HepG2 (cell line): Measurements from ENCODE around the gene TRIO. TPM values are rescaled to one million over a fixed set of nuclear protein-coding genes. Genes with fewer than 3 reads are reported as not detected.

Source experiments
- ATAC-seq: fragments of 200-7000 bp; cut with Tn5 transposase; 3 replicates; pipeline ENCODE4 v1.9.1; 2020; ENCODE audit warnings: mild to moderate bottlenecking, moderate library complexity
- BruUV-seq: library from RNA; stranded (reverse); fragments of 400-500 nt; replicated peaks from 2 replicates; lab custom pipeline; 2021; lab: Mats Ljungman, UMichigan
- CTCF ChIA-PET: fragments of 300-600 bp; formaldehyde crosslinking; extraction: SDS; loops from one replicate; lab custom pipeline; 2021; ENCODE audit warnings: low total read pairs, inconsistent platforms, low intra/inter-chr PET ratio; lab: Yijun Ruan, JAX
- POLR2A ChIA-PET: fragments of 350-600 bp; sonication (Branson Sonifier 250); formaldehyde crosslinking; loops from one replicate; lab custom pipeline; 2020; ENCODE audit warnings: antibody characterized with exemption, inconsistent platforms; lab: Yijun Ruan, JAX
- DNase-seq: peaks from one replicate; pipeline ENCODE4 v3.0.0-alpha.2; 2015; ENCODE audit warnings: low spot score
- FAIRE-seq: peaks from 3 replicates; lab custom pipeline; 2011; peaks lifted over from hg19 to GRCh38; lab: Jason Lieb, UNC
- H2AFZ ChIP-seq: one replicate; pipeline ENCODE4 v1.6.1; 2011; ENCODE audit warnings: low read length, inconsistent platforms
- H3K27ac ChIP-seq: fragments of 300-600 bp; 3 replicates; pipeline ENCODE4 v1.8.0; 2011; ENCODE audit warnings: mixed run types, mild to moderate bottlenecking, mixed read lengths, low read length, inconsistent platforms; ENCODE audit not compliant: insufficient read depth; ENCODE audit errors: extremely low read length
- H3K27me3 ChIP-seq, 2 experiments: fragments of 200-600 bp in 1 of 2; 2 replicates in 1 of 2; 3 replicates in 1 of 2; pipeline versions ENCODE4 v1.6.0 to v1.8.0; 2011; ENCODE audit warnings: low read length in 2 of 2, mild to moderate bottlenecking in 2 of 2, moderate library complexity in 2 of 2, inconsistent platforms in 1 of 2; ENCODE audit not compliant: insufficient read depth in 2 of 2, control insufficient read depth in 1 of 2
- H3K36me3 ChIP-seq, 2 experiments: fragments of 200-600 bp in 1 of 2; replicated peaks in 1 of 2; 2 replicates in 1 of 2; 3 replicates in 1 of 2; pipeline versions ENCODE4 v1.5.1 to v1.8.0; 2011; ENCODE audit warnings: low read length in 2 of 2, inconsistent platforms in 1 of 2; ENCODE audit not compliant: insufficient read depth in 2 of 2, control insufficient read depth in 1 of 2
- H3K4me1 ChIP-seq: 2 replicates; pipeline ENCODE4 v1.5.1; 2012; ENCODE audit warnings: low read length, inconsistent platforms; ENCODE audit not compliant: insufficient read depth
- H3K4me2 ChIP-seq: 2 replicates; pipeline ENCODE4 v1.6.0; 2011; ENCODE audit warnings: low read depth, low read length, inconsistent platforms
- H3K4me3 ChIP-seq, 3 experiments: fragments of 200-600 bp in 1 of 3; sonication (generic), shearing (Covaris generic) in 1 of 3; replicated peaks in 1 of 3; 2 replicates each; pipeline ENCODE4 v1.5.1; 2011 to 2016; ENCODE audit warnings: low read length in 3 of 3, inconsistent platforms in 2 of 3, low read depth in 2 of 3, mild to moderate bottlenecking in 2 of 3, control low read depth in 1 of 3, mixed read lengths in 1 of 3; ENCODE audit not compliant: insufficient read depth in 1 of 3
- H3K79me2 ChIP-seq: one replicate; pipeline ENCODE4 v1.6.1; 2011; ENCODE audit warnings: low read length, inconsistent platforms; ENCODE audit not compliant: insufficient read depth
- H3K9ac ChIP-seq: 2 replicates; pipeline ENCODE4 v1.6.0; 2011; ENCODE audit warnings: mild to moderate bottlenecking, low read depth, low read length, inconsistent platforms; ENCODE audit not compliant: insufficient read depth
- H3K9me3 ChIP-seq: 2 replicates; pipeline ENCODE4 v1.5.1; 2012; ENCODE audit warnings: mild to moderate bottlenecking, low read length
- H4K20me1 ChIP-seq: 2 replicates; pipeline ENCODE4 v1.6.0; 2011; ENCODE audit warnings: inconsistent platforms, mild to moderate bottlenecking, low read length, moderate library complexity; ENCODE audit not compliant: insufficient read depth
- CEBPB ChIP-seq: IDR thresholded peaks from 2 replicates; pipeline ENCODE4 v1.6.1; 2011; ENCODE audit warnings: low read depth, low read length, improper control_type of control experiment, borderline replicate concordance
- ELF1 ChIP-seq: sonication (generic); formaldehyde crosslinking; IDR thresholded peaks from 2 replicates; pipeline ENCODE4 v1.4.0; 2020; ENCODE audit warnings: missing genetic modification reagents
- FOXC1 ChIP-seq: sonication (generic); formaldehyde crosslinking; IDR thresholded peaks from 2 replicates; pipeline ENCODE4 v1.8.0; 2022; ENCODE audit warnings: mild to moderate bottlenecking, missing genetic modification reagents, borderline replicate concordance
- FOXK1 ChIP-seq: sonication (generic); formaldehyde crosslinking; IDR thresholded peaks from 2 replicates; pipeline ENCODE4 v1.4.0; 2020; ENCODE audit warnings: low read depth, missing genetic modification reagents, borderline replicate concordance
- GABPA ChIP-seq, 2 experiments: IDR thresholded peaks; 2 replicates each; pipeline ENCODE4 v1.6.1; 2011 to 2016; ENCODE audit warnings: low read depth in 2 of 2, low read length in 1 of 2, missing biosample characterization in 1 of 2, missing genetic modification characterization in 1 of 2
- KMT2B ChIP-seq: IDR thresholded peaks from 2 replicates; pipeline ENCODE4 v1.6.1; 2016; ENCODE audit warnings: missing genetic modification reagents, missing compliant biosample characterization
- MATR3 ChIP-seq: sonication (generic); formaldehyde crosslinking; IDR thresholded peaks from 2 replicates; pipeline ENCODE4 v1.4.0; 2020; ENCODE audit warnings: missing genetic modification reagents
- PITX1 ChIP-seq: sonication (generic); formaldehyde crosslinking; IDR thresholded peaks from 2 replicates; pipeline ENCODE4 v1.5.1; 2020; ENCODE audit warnings: mild to moderate bottlenecking, missing genetic modification reagents
- SAP130 ChIP-seq: IDR thresholded peaks from 2 replicates; pipeline ENCODE4 v1.6.1; 2016; ENCODE audit warnings: low read depth
- SOX5 ChIP-seq: IDR thresholded peaks from 2 replicates; pipeline ENCODE4 v1.6.1; 2016; ENCODE audit warnings: borderline replicate concordance
- ZFP36L1 ChIP-seq: sonication (generic); formaldehyde crosslinking; IDR thresholded peaks from 2 replicates; pipeline ENCODE4 v1.8.0; 2022; ENCODE audit warnings: mild to moderate bottlenecking, missing genetic modification reagents, moderate library complexity
- ZMYM4 ChIP-seq: sonication (generic); formaldehyde crosslinking; IDR thresholded peaks from 2 replicates; pipeline ENCODE4 v1.8.1; 2023; ENCODE audit warnings: mild to moderate bottlenecking, missing genetic modification reagents
- ZNF292 ChIP-seq: sonication (generic); formaldehyde crosslinking; IDR thresholded peaks from 2 replicates; pipeline ENCODE4 v1.8.1; 2022; ENCODE audit warnings: mild to moderate bottlenecking, low read depth, missing genetic modification reagents, borderline replicate concordance
- WGBS: methylation state at CpG from one replicate; pipeline ENCODE4 v1.1.6; 2017; ENCODE audit warnings: low lambda C conversion rate; 5-methylcytosine and 5-hydroxymethylcytosine counted together
- in situ Hi-C: cut with HindIII; loops from 2 replicates; pipeline ENCODE4 v1.10.0; 2017; ENCODE audit warnings: low pct_unique_long_range_greater_than_20kb; ENCODE audit not compliant: extremely low pct_ligation_motif_present
- intact Hi-C: fragments of 100-400 bp; cut with micrococcal nuclease; formaldehyde crosslinking; loops from one replicate; pipeline ENCODE4 v1.10.0; 2022; ENCODE audit not compliant: unreplicated experiment
- polyA plus RNA-seq, 8 experiments: library from polyadenylated mRNA; depleted of rRNA in 3 of 8; stranded (reverse) in 7 of 8; unstranded in 1 of 8; fragments of >200 nt; fragmentation: Illumina TruSeq in 4 of 8; extraction: Trizol in 4 of 8; gene quantifications; 2 replicates each; pipeline versions ENCODE4 v1.2.1 to v1.2.3, GENCODE V29; 2011 to 2016; ENCODE audit warnings: low read depth in 4 of 8, missing spikeins in 1 of 8, mixed read lengths in 1 of 8; ENCODE audit not compliant: insufficient read depth in 1 of 8
- total RNA-seq, 5 experiments: library from RNA; depleted of rRNA; stranded (reverse); fragments of >200 nt; fragmentation: Illumina TruSeq; extraction: Trizol; gene quantifications; 2 replicates each; pipeline ENCODE4 v1.2.3, GENCODE V29; 2016; ENCODE audit warnings: low read depth in 1 of 5
- TF ChIP-seq, protein P1 (sequence below): sonication (generic); formaldehyde crosslinking; IDR thresholded peaks from 2 replicates; pipeline ENCODE4 v1.4.0; 2020; ENCODE audit warnings: missing genetic modification reagents
- TF ChIP-seq, protein P2 (sequence below): sonication (generic); formaldehyde crosslinking; IDR thresholded peaks from 2 replicates; pipeline ENCODE4 v1.5.0; 2020; ENCODE audit warnings: mild to moderate bottlenecking, missing genetic modification reagents, borderline replicate concordance
- TF ChIP-seq, protein P3 (sequence below): IDR thresholded peaks from 2 replicates; pipeline ENCODE4 v1.6.1; 2016; ENCODE audit warnings: low read depth

The TRIO gene
- total and polyA plus RNA-seq, 2 of the 13 experiments (the other 11 are each of a cell fraction or from before 2014, with no cell fraction given), result 45.2 to 45.9 TPM

DNA sequence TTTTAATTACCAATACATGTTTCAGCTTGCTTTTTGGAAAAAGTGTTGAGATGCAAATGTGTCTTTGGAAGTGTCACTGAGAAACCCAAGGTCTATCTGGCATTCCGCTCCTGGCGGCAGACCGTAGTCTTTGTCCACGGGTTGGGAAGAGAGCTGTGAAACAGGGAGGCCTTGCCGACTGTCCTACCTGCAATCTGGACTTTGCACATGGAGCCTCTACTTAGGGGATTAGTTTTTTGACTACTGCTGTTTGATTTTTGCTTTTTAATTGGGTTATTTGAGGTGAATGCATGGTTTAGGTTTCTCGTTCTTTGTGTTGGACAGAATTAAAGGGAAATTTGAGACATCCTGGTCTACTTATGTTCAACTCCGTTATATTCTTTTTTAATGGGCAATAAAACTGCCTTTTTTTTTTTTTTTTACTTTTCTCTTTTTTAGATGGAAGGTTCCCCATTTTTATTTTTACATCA is 25.7 kb downstream of the TRIO start:
- peak overlapping the region; percentile 60 for H3K27ac ChIP-seq
- POLR2A ChIA-PET, result interaction anchor here (0.8 to 1.8 kb wide), 7 partner anchors 12 to 45 kb away, joined by 3 to 7 read pairs (median 3); no protein-coding TSS in a partner anchor
- peak; percentile 96 for ATAC-seq
- TF ChIP-seq FOXK1 (CRISPR knock-in tag), result 0 out of 2 replicates have a peak, but pooled peaks have one; percentile 23
- TF ChIP-seq SOX5 (CRISPR knock-in tag), result peak; percentile 59
- TF ChIP-seq, protein P1, sequence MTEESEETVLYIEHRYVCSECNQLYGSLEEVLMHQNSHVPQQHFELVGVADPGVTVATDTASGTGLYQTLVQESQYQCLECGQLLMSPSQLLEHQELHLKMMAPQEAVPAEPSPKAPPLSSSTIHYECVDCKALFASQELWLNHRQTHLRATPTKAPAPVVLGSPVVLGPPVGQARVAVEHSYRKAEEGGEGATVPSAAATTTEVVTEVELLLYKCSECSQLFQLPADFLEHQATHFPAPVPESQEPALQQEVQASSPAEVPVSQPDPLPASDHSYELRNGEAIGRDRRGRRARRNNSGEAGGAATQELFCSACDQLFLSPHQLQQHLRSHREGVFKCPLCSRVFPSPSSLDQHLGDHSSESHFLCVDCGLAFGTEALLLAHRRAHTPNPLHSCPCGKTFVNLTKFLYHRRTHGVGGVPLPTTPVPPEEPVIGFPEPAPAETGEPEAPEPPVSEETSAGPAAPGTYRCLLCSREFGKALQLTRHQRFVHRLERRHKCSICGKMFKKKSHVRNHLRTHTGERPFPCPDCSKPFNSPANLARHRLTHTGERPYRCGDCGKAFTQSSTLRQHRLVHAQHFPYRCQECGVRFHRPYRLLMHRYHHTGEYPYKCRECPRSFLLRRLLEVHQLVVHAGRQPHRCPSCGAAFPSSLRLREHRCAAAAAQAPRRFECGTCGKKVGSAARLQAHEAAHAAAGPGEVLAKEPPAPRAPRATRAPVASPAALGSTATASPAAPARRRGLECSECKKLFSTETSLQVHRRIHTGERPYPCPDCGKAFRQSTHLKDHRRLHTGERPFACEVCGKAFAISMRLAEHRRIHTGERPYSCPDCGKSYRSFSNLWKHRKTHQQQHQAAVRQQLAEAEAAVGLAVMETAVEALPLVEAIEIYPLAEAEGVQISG, result peak; percentile 42; the same call in 1 of the 2 replicates
- peak; percentile 66 for TF ChIP-seq SAP130 (CRISPR knock-in tag)
- no peak for TF ChIP-seq FOXC1
- TF ChIP-seq, protein P2, sequence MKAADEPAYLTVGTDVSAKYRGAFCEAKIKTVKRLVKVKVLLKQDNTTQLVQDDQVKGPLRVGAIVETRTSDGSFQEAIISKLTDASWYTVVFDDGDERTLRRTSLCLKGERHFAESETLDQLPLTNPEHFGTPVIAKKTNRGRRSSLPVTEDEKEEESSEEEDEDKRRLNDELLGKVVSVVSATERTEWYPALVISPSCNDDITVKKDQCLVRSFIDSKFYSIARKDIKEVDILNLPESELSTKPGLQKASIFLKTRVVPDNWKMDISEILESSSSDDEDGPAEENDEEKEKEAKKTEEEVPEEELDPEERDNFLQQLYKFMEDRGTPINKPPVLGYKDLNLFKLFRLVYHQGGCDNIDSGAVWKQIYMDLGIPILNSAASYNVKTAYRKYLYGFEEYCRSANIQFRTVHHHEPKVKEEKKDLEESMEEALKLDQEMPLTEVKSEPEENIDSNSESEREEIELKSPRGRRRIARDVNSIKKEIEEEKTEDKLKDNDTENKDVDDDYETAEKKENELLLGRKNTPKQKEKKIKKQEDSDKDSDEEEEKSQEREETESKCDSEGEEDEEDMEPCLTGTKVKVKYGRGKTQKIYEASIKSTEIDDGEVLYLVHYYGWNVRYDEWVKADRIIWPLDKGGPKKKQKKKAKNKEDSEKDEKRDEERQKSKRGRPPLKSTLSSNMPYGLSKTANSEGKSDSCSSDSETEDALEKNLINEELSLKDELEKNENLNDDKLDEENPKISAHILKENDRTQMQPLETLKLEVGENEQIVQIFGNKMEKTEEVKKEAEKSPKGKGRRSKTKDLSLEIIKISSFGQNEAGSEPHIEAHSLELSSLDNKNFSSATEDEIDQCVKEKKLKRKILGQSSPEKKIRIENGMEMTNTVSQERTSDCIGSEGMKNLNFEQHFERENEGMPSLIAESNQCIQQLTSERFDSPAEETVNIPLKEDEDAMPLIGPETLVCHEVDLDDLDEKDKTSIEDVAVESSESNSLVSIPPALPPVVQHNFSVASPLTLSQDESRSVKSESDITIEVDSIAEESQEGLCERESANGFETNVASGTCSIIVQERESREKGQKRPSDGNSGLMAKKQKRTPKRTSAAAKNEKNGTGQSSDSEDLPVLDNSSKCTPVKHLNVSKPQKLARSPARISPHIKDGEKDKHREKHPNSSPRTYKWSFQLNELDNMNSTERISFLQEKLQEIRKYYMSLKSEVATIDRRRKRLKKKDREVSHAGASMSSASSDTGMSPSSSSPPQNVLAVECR, result peak; percentile 42; the same call in 1 of the 2 replicates
- TF ChIP-seq MATR3 (CRISPR knock-in tag), result no peak
- no peak for TF ChIP-seq ZFP36L1
- TF ChIP-seq CEBPB, result peak; percentile 61; the same call in 1 of the 2 replicates
- TF ChIP-seq ELF1 (CRISPR knock-in tag), result peak; percentile 19; the same call in 1 of the 2 replicates
- peak; percentile 26; the same call in 1 of the 2 replicates for TF ChIP-seq KMT2B (CRISPR knock-in tag)
- peak; percentile 55 for TF ChIP-seq ZMYM4 (CRISPR knock-in tag)
- TF ChIP-seq, protein P3, sequence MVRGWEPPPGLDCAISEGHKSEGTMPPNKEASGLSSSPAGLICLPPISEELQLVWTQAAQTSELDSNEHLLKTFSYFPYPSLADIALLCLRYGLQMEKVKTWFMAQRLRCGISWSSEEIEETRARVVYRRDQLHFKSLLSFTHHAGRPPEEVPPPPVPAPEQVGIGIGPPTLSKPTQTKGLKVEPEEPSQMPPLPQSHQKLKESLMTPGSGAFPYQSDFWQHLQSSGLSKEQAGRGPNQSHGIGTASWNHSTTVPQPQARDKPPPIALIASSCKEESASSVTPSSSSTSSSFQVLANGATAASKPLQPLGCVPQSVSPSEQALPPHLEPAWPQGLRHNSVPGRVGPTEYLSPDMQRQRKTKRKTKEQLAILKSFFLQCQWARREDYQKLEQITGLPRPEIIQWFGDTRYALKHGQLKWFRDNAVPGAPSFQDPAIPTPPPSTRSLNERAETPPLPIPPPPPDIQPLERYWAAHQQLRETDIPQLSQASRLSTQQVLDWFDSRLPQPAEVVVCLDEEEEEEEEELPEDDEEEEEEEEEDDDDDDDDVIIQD, result peak; percentile 43; the same call in 1 of the 2 replicates
- peak; percentile 83; the same call in 1 of the 2 replicates for TF ChIP-seq ZNF292 (CRISPR knock-in tag)
- TF ChIP-seq GABPA (IDR thresholded peaks at IDR 0.05; ENCODE audit: low read depth, low read length), result no peak
- TF ChIP-seq GABPA (CRISPR knock-in tag; IDR thresholded peaks at IDR 0.05; ENCODE audit: low read depth), result no peak
- peak; percentile 97 for TF ChIP-seq PITX1 (CRISPR knock-in tag)

More for the DNA sequence above, 25.7 kb downstream of the TRIO start:
- H3K79me2 ChIP-seq, result peaks cover 99% of the 10 kb centered on the region
- FAIRE-seq, result peak; percentile 92
- H3K9me3 ChIP-seq, result no peaks in the 10 kb centered on the region; the same call in 1 of the 2 replicates
- H3K27me3 ChIP-seq, result no peaks in the 10 kb centered on the region
- in situ Hi-C loops, result loop anchor here (5.0 kb wide), 1 partner anchor 43 kb away; no protein-coding TSS in a partner anchor
- H3K4me2 ChIP-seq, result peak overlapping the region; percentile 67
- no peaks in the 10 kb centered on the region for H3K36me3 ChIP-seq
- CTCF ChIA-PET, result no interaction called here
- WGBS, result 3% methylated on average over 7 of the region's 7 CpGs
- peaks cover 44% of the 10 kb centered on the region for H4K20me1 ChIP-seq
- DNase-seq, result peak; percentile 88
- intact Hi-C loops, result loop anchor here (1.0 kb wide), 2 partner anchors 20 to 95 kb away; no protein-coding TSS in a partner anchor
- H3K9ac ChIP-seq, result 0 out of 2 replicates have a peak overlapping the region, but pooled peaks have one; percentile 20
- peak overlapping the region; percentile 12 to 29 (median 25); a peak in 4 of 6 replicates for H3K4me3 ChIP-seq
- H3K4me1 ChIP-seq, result peaks cover 99% of the 10 kb centered on the region
- no peak overlapping the region for H2AFZ ChIP-seq
- no TSS peak for BruUV-seq
